KMS-11 (cell line): ENCODE results near the gene TTLL4.

Experiments used
- H2AFZ ChIP-seq: fragments of 200-600 bp; sonication (generic); 2 replicates; pipeline ENCODE4 v1.6.1; 2016; ENCODE audit warnings: antibody characterized with exemption, mixed run types, low read depth
- H3K27ac ChIP-seq: fragments of 200-600 bp; sonication (generic); 2 replicates; pipeline ENCODE4 v1.6.1; 2016; ENCODE audit warnings: mild to moderate bottlenecking, mixed run types
- H3K27me3 ChIP-seq: fragments of 200-600 bp; sonication (generic); 2 replicates; pipeline ENCODE4 v1.6.1; 2017; ENCODE audit warnings: mild to moderate bottlenecking, low read depth, mixed run types, moderate library complexity; ENCODE audit not compliant: insufficient read depth
- H3K36me3 ChIP-seq: fragments of 200-600 bp; sonication (generic); 2 replicates; pipeline ENCODE4 v1.6.1; 2017; ENCODE audit warnings: mild to moderate bottlenecking, mixed run types; ENCODE audit not compliant: insufficient read depth
- H3K4me1 ChIP-seq: fragments of 200-600 bp; sonication (generic); 2 replicates; pipeline ENCODE4 v1.6.1; 2016; ENCODE audit warnings: mild to moderate bottlenecking, low read depth, mixed run types; ENCODE audit not compliant: poor library complexity, severe bottlenecking
- H3K4me2 ChIP-seq: fragments of 200-600 bp; sonication (generic); 2 replicates; pipeline ENCODE4 v1.7.0; 2016; ENCODE audit warnings: mild to moderate bottlenecking, mixed run types
- H3K4me3 ChIP-seq: fragments of 200-600 bp; sonication (generic); IDR thresholded peaks from 2 replicates; pipeline ENCODE4 v1.6.1; 2017; ENCODE audit warnings: low read depth, low read length, mixed read lengths; ENCODE audit not compliant: insufficient read depth
- H3K79me2 ChIP-seq: fragments of 200-600 bp; sonication (generic); 2 replicates; pipeline ENCODE4 v1.6.1; 2016; ENCODE audit warnings: low read depth, mixed run types; ENCODE audit not compliant: insufficient read depth
- H3K9ac ChIP-seq: fragments of 200-600 bp; sonication (generic); 2 replicates; pipeline ENCODE4 v1.6.1; 2016; ENCODE audit warnings: mild to moderate bottlenecking, mixed run types
- H4K20me1 ChIP-seq: fragments of 200-600 bp; sonication (generic); 2 replicates; pipeline ENCODE4 v1.6.1; 2016; ENCODE audit warnings: mild to moderate bottlenecking, mixed run types; ENCODE audit not compliant: insufficient read depth
- CTCF ChIP-seq: fragments of 200-600 bp; sonication (generic); conservative IDR thresholded peaks from 2 replicates; pipeline ENCODE4 v1.6.1; 2017; ENCODE audit warnings: low read depth, mild to moderate bottlenecking, antibody characterized with exemption, low read length, moderate library complexity, mixed read lengths

TTLL4 gene

GRCh38 chr2:218746470-218746795 lies 35.8 kb downstream of the TTLL4 start:
- Histone ChIP-seq H3K27me3 (no peaks in the 10 kb centered on the region), H3K4me3 (no peak overlapping the region), H4K20me1 (no peaks in the 10 kb centered on the region), H3K79me2 (no peaks in the 10 kb centered on the region), H3K9ac (no peak overlapping the region), H3K4me1 (peaks cover 17% of the 10 kb centered on the region), H3K4me2 (no peak overlapping the region), H3K36me3 (no peaks in the 10 kb centered on the region; the same call in 1 of the 2 replicates), H2AFZ (no peak overlapping the region), H3K27ac (no peak overlapping the region)
- no peak for TF ChIP-seq CTCF

GRCh38 chr2:218746960-218747359 lies 36.3 kb downstream of the TTLL4 start:
- no peak overlapping the region for H3K9ac ChIP-seq
- no peak overlapping the region for H3K4me3 ChIP-seq
- H4K20me1 ChIP-seq, result no peaks in the 10 kb centered on the region
- no peaks in the 10 kb centered on the region; the same call in 1 of the 2 replicates for H3K36me3 ChIP-seq
- H3K27ac ChIP-seq, result no peak overlapping the region
- no peaks in the 10 kb centered on the region for H3K79me2 ChIP-seq
- H3K4me1 ChIP-seq, result peaks cover 17% of the 10 kb centered on the region
- H2AFZ ChIP-seq, result no peak overlapping the region
- TF ChIP-seq CTCF, result no peak
- H3K4me2 ChIP-seq, result no peak overlapping the region
- H3K27me3 ChIP-seq, result no peaks in the 10 kb centered on the region

- TF ChIP-seq CTCF, result no peak
- H3K4me3 ChIP-seq, result no peak overlapping the region
- no peak overlapping the region for H3K4me2 ChIP-seq
- no peaks in the 10 kb centered on the region for H4K20me1 ChIP-seq
- H3K27ac ChIP-seq, result no peak overlapping the region
- H3K36me3 ChIP-seq, result no peaks in the 10 kb centered on the region; the same call in 1 of the 2 replicates
- no peak overlapping the region for H3K9ac ChIP-seq
- H3K79me2 ChIP-seq, result no peaks in the 10 kb centered on the region
- peaks cover 14% of the 10 kb centered on the region for H3K4me1 ChIP-seq
- no peak overlapping the region for H2AFZ ChIP-seq
- no peaks in the 10 kb centered on the region for H3K27me3 ChIP-seq
These were observed 38.3 kb downstream of the TTLL4 start for GRCh38 chr2:218748741-218749441.

GRCh38 chr2:218754201-218754600 lies 43.6 kb downstream of the TTLL4 start:
- no peak overlapping the region for H3K9ac ChIP-seq

More at GRCh38 chr2:218754201-218754600, 43.6 kb downstream of the TTLL4 start:
- no peak overlapping the region for H3K27ac ChIP-seq
- no peaks in the 10 kb centered on the region for H3K79me2 ChIP-seq
- no peaks in the 10 kb centered on the region; the same call in 1 of the 2 replicates for H3K36me3 ChIP-seq
- H3K4me1 ChIP-seq, result peaks cover 7% of the 10 kb centered on the region
- TF ChIP-seq CTCF, result no peak
- H4K20me1 ChIP-seq, result no peaks in the 10 kb centered on the region
- H3K27me3 ChIP-seq, result no peaks in the 10 kb centered on the region
- H3K4me3 ChIP-seq, result no peak overlapping the region
- H2AFZ ChIP-seq, result no peak overlapping the region
- H3K4me2 ChIP-seq, result no peak overlapping the region
